GM18507 (cell line): ENCODE measurements around the gene S100A5.
"Not testable (repeated sequence)": the region's sequence is repeated elsewhere in the genome, so short reads cannot be mapped to it uniquely, and the experiment has no call there.

ENCODE experiments used
- DNase-seq: peaks from one replicate; pipeline ENCODE4 v3.0.0; 2011; ENCODE audit warnings: low read depth; ENCODE audit not compliant: insufficient read length; ENCODE audit errors: extremely low spot score
- FAIRE-seq: peaks from 2 replicates; lab custom pipeline; 2011; peaks lifted over from hg19 to GRCh38; lab: Jason Lieb, UNC

Gene S100A5

DNA sequence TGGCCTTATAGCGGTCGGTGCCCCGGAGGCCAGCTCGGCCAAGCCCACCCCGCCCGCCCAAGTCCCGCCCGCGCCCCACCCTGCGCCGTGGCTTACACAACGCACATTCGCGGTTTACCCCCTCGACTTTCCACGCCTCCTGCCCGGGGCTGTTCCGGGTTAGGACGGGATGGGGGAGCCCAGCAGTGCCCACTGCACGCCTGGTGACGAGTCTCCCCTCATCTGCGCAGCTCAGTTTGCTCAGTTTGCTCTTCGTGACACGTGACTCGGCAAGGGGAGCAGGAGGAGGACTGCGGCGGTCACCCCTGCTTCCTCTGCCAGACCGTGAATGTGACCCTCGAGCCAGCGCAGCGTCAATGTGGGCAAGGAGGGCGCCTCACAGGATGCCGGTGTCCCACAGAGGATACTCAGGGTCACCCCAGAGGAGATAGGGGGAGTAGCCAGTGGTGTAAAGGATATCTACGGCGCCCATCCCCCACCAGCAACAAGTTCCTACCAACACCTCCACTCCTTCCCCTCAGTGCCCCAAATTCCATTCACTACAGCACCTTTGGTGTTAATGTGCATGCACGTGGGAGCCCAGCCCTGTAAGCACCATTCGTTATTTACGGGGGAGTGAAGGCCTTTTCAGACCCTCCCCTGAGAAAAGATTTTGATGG is 4.6 kb downstream of the S100A5 start:
- no peak for FAIRE-seq
- DNase-seq: no peak

DNA sequence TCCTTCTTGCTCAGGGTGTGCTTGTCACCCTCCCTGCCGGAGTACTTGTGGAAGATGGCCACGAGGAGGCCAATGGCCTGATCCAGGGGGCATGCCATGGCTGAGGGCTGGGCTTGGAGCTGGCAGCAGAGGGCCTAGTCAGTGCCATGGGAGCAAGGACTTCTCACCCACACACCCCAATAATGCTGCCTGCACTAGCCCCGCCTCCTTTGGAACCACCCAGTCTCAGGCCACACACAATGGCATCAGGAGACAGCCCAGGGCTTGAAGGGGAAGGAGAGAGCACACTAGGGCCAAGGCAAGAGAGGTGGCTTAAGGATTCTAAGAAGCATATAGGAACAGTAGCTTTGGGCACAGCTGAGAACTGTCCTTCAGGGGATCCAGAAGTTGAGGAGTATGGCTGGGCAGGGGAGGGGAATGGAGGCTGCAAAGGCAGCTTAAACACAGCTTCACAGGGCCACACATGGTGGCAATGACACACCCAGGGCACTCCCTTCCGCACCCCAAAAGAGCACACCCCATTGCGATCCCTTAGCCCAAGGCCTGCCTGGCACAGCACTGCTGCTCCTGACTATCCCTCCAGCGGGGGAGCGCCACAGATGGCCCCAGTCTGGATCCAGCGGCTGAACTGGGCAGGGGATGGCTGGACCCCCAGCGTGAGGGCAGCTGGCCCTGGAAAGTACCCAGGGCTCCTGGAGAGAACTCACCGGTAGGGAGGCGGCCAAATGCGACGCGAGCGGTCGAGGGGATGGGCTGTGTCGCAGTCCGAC is 5.3 kb downstream of the S100A5 start, which contains the start of gene S100A6:
S100A6 (minus strand) TSS at position 750 of the 770 bp plus-strand sequence; CDS start at position 98, 652 bp downstream.
- no peak for DNase-seq
- FAIRE-seq: no peak

DNA sequence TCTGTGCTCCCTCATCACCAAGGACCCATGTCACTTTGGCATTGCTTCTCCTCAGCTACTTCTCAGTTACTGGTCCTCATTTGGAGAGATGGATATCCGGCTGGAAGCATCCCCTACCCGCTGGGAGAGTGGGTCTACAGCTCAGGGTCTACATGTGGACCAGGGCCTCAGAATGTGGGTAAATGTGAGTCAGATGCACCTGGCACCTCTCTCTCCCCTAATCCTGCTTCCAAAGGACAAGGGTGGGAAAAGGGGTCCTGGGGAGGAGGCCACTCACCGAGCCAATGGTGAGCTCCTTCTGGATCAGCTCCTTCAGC is 5.9 kb downstream of the S100A5 start:
- FAIRE-seq (no peak), DNase-seq (no peak)

GRCh38 chr1:153534226-153534924 is 6.4 kb downstream of the S100A5 start:
- FAIRE-seq (no peak), DNase-seq (no peak)

DNA sequence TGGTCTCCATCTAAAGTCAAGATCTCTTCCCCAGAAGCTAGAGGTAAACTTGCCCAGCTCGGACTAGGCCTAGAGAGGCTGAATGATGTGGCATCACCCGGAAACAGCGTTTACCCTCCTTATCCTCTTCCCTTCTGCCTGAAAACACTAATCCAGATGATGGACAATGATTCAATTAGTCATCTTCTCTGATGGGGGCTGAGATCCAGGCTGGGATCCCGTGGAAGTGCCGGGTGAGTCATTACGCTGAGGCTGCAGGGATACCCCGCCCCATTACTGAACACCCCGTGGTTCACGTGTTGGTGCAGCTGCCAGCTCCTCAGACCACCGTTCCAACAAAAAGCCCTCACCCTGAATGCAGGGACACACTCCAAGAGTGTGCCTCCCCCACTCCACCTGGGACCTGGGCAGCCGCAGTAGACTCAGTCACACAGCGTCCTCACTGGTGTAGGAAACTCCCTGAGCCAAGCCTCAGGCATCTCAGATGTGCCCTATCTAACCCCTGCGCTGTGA is 7.0 kb downstream of the S100A5 start:
- no peak for FAIRE-seq
- DNase-seq: no peak

GRCh38 chr1:153532769-153533599 is 7.8 kb downstream of the S100A5 start:
- DNase-seq (peak; percentile 32), FAIRE-seq (no peak)

GRCh38 chr1:153532181-153532580 is 8.6 kb downstream of the S100A5 start:
- DNase-seq: no peak
- no peak for FAIRE-seq

DNA sequence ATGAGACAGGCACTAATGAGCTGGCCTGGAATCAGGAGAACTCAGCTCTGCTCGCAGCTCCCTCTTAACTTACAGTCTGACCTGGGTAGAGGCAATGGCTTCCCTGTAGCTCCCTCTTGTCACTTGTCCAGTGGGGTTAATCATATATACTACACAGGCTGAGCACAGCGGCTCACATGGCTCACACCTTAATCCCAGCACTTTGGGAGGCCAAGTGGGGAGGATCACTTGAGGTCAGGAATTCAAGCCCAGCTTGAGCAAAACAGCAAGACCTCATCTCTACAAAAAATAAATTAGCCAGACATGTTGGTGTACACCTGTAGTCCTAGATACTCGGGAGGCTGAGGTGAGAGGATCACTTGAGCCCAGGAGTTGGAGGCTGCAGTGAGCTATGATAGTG is 9.1 kb downstream of the S100A5 start:
- FAIRE-seq (no peak), DNase-seq (no peak)

DNA sequence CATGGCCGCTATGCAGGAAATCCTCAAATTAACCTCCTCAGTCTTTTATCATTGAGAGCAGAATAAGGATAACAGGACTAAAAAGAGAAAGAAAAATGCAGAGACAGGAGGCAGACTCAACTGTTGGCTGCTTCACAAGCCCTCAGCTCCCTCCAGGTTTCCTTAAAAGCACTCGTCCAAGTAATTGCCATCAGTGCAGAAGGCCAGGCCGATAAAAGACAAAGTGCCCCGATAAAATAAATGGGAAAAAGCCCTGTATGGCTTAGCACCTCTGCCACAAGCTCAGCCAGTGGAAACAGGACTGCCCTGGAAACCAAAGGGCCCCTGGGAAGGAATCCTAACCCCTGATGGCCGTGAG is 13.1 kb downstream of the S100A5 start:
- FAIRE-seq (no peak), DNase-seq (no peak)

- FAIRE-seq (no peak), DNase-seq (no peak)
These were observed 13.6 kb downstream of the S100A5 start for GRCh38 chr1:153527023-153527682.

DNA sequence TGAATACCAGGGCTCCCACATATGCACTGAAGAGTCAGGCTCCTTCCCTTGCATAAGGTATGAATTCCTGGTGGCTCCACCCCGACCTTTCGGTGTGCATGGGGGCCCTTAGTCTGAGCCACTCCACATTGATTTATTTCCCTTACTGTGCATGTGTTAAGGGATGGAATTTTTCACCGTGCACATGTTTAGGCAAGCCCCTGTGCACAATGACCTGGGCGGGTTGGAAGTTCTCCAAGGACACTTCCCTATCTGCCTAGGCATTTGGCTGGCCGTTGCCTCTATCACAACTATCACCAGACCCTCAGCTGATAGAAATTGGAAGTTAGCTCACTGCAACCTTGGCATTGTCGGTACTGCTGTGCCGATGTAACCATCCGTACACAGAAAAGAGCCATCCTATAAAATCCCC is 14.6 kb downstream of the S100A5 start:
- no peak for FAIRE-seq
- DNase-seq: no peak

GRCh38 chr1:153525088-153525728 is 15.5 kb downstream of the S100A5 start:
- no peak for FAIRE-seq
- no peak for DNase-seq

GRCh38 chr1:153522353-153523048 is 18.2 kb downstream of the S100A5 start:
- FAIRE-seq, DNase-seq: not testable (repeated sequence)

GRCh38 chr1:153521808-153522207 is 18.9 kb downstream of the S100A5 start:
- not testable (repeated sequence) for FAIRE-seq, DNase-seq

GRCh38 chr1:153520818-153521476 is 19.8 kb downstream of the S100A5 start:
- FAIRE-seq: no peak
- no peak for DNase-seq

GRCh38 chr1:153520137-153520691 is 20.5 kb downstream of the S100A5 start:
- not testable (repeated sequence) for FAIRE-seq, DNase-seq

DNA sequence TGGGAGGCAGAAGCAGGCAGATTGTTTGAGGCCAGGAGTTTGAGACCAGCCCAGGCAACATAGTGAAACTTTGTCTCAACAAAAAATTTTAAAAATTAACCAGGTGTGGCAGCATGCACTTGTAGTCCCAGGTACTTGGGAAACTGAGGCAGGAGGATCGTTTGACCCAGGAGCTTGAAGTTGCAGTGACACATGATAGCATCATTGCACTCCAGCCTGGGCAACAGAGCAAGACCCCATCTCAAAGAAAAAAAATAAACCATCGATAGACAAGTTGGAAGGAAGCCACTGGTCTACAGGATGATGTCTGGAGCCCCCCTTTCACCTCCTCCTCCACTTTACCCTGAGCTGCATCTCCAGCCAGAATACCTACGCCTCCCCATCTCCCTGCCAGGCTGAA is 21.5 kb downstream of the S100A5 start:
- no peak for DNase-seq
- no peak for FAIRE-seq
